Aorta (tissue), 5 donors: ENCODE results near the gene CD40. TPM values are rescaled to one million over a fixed set of nuclear protein-coding genes. Genes with fewer than 3 reads are reported as not detected.

Experiments
- ATAC-seq: fragments of 200-7000 bp; cut with Tn5 transposase; one replicate; pipeline ENCODE4 v1.9.1; 2022; ENCODE audit warnings: moderate library complexity; ENCODE audit not compliant: low FRiP score
- DNase-seq, 2 donors: peaks; one replicate each; pipeline ENCODE4 v3.0.0-alpha.2; 2020
- H3K27ac ChIP-seq, 2 donors: one replicate each; pipeline ENCODE4 v1.5.1; 2013; ENCODE audit warnings: low read length in 2 of 2, mild to moderate bottlenecking in 2 of 2, moderate library complexity in 2 of 2, control low read depth in 1 of 2, inconsistent platforms in 1 of 2, low read depth in 1 of 2
- H3K27me3 ChIP-seq, 2 donors: one replicate each; pipeline ENCODE4 v1.6.1; 2013; ENCODE audit warnings: control low read depth in 1 of 2, low read length in 1 of 2, mild to moderate bottlenecking in 1 of 2, moderate library complexity in 1 of 2; ENCODE audit not compliant: insufficient read depth in 2 of 2, control insufficient read depth in 1 of 2
- H3K36me3 ChIP-seq, 2 donors: one replicate each; pipeline ENCODE4 v1.6.1; 2013; ENCODE audit warnings: control low read depth in 1 of 2, low read length in 1 of 2, mild to moderate bottlenecking in 1 of 2; ENCODE audit not compliant: insufficient read depth in 2 of 2, control insufficient read depth in 1 of 2
- H3K4me1 ChIP-seq, 2 donors: one replicate each; pipeline ENCODE4 v1.6.1; 2013; ENCODE audit warnings: low read length in 2 of 2, control low read depth in 1 of 2, mild to moderate bottlenecking in 1 of 2, moderate library complexity in 1 of 2; ENCODE audit not compliant: insufficient read depth in 2 of 2, control insufficient read depth in 1 of 2
- H3K4me3 ChIP-seq, 2 donors: one replicate each; pipeline ENCODE4 v1.5.1; 2013; ENCODE audit warnings: low read length in 2 of 2, control low read depth in 1 of 2, mild to moderate bottlenecking in 1 of 2
- H3K9me3 ChIP-seq: one replicate; pipeline ENCODE4 v1.6.1; 2013; ENCODE audit warnings: mild to moderate bottlenecking, low read length; ENCODE audit not compliant: control insufficient read depth
- WGBS, 2 donors: extraction: QIAGEN DNeasy Blood & Tissue Kit; methylation state at CpG; one replicate each; pipeline ENCODE4 v1.1.7; 2013; 5-methylcytosine and 5-hydroxymethylcytosine counted together
- intact Hi-C, 2 donors: fragments of 100-400 bp; cut with DNase I; formaldehyde crosslinking; loops; one replicate each; pipeline versions ENCODE4 v1.14.2 to v1.15.0; 2022
- polyA plus RNA-seq, 2 donors: library from polyadenylated mRNA; stranded (reverse); fragments of 200-250 nt; gene quantifications; one replicate each; pipeline ENCODE4 v1.2.3, GENCODE V29; 2013
- total RNA-seq, 2 donors: library from RNA; stranded (reverse); fragmentation: NEBNext Ultra II Directional; extraction: Animal tissue kit (Norgen Biotek cat#: 25700); gene quantifications; one replicate each; pipeline ENCODE4 v1.2.1, GENCODE V29; 2021
- donor health status: healthy with polysubstance abuse.
- donor health status: Bipolar disorder and iron deficiency.
- donor health status: DM: no; HTN: no; CAD: no.
- donor health status: DM: no; HTN: no; CAD: no.
- donor health status: DM: yes; HTN: yes; CAD: no.

The CD40 gene
- total and polyA plus RNA-seq, 4 donors, result 8.6 to 47.7 (median 28.5) TPM

GRCh38 chr20:46175127-46175494 lies 57.0 kb downstream of the CD40 start:
- Histone ChIP-seq H3K27me3 (peaks cover 0 to 4% of the 10 kb centered on the region in 2 donors), H3K4me3 (no peak overlapping the region), H3K36me3 (no peaks in the 10 kb centered on the region), H3K9me3 (no peaks in the 10 kb centered on the region), H3K27ac (no peak overlapping the region), H3K4me1 (no peaks in the 10 kb centered on the region)
- no peak for ATAC-seq
- intact Hi-C loops, result loop anchor here (2.0 to 10.0 kb wide), 2 partner anchors 150 to 152 kb away; partner anchors contain the start of gene SLC12A5 (in 1 of the 2)
- WGBS, 2 donors, result 82 to 86% methylated on average over 4 of the region's 4 CpGs
- no peak for DNase-seq

- H3K27me3 ChIP-seq, result peaks cover 0 to 4% of the 10 kb centered on the region in 2 donors
- 71 to 76% methylated on average over 13 of the region's 13 CpGs for WGBS, 2 donors
- DNase-seq, result peak in 1 of 2 donors; percentile 21
Measured at GRCh38 chr20:46176739-46177378, 58.7 kb downstream of the CD40 start.

GRCh38 chr20:46177768-46178167 lies 59.7 kb downstream of the CD40 start:
- H3K4me3 ChIP-seq, result no peak overlapping the region
- ATAC-seq (no peak), DNase-seq (peak in 1 of 2 donors; percentile 39)
- H3K36me3 ChIP-seq, result no peaks in the 10 kb centered on the region
- no peak overlapping the region for H3K27ac ChIP-seq
- 90 to 91% methylated on average over 15 of the region's 15 CpGs for WGBS, 2 donors
- no peaks in the 10 kb centered on the region for H3K4me1 ChIP-seq
- H3K9me3 ChIP-seq, result no peaks in the 10 kb centered on the region
- peaks cover 0 to 4% of the 10 kb centered on the region in 2 donors for H3K27me3 ChIP-seq
- intact Hi-C loops, result loop anchor here in 1 of 2 donors (10.0 kb wide), 1 partner anchor 153 kb away; the partner anchor contains the start of gene SLC12A5

More at GRCh38 chr20:46176739-46177378, 58.7 kb downstream of the CD40 start:
- H3K4me1 ChIP-seq, result no peaks in the 10 kb centered on the region
- no peaks in the 10 kb centered on the region for H3K9me3 ChIP-seq
- H3K4me3 ChIP-seq, result no peak overlapping the region
- no peak overlapping the region for H3K27ac ChIP-seq
- ATAC-seq, result no peak
- intact Hi-C loops, result loop anchor here in 1 of 2 donors (10.0 kb wide), 1 partner anchor 152 kb away; the partner anchor contains the start of gene SLC12A5
- H3K36me3 ChIP-seq, result no peaks in the 10 kb centered on the region

GRCh38 chr20:46178891-46179290 lies 60.8 kb downstream of the CD40 start:
- ATAC-seq (no peak), DNase-seq (no peak)
- H3K27me3 ChIP-seq, result peaks cover 0 to 4% of the 10 kb centered on the region in 2 donors
- intact Hi-C loops, result loop anchor here in 1 of 2 donors (10.0 kb wide), 1 partner anchor 154 kb away; the partner anchor contains the start of gene SLC12A5
- H3K4me3 ChIP-seq, result no peak overlapping the region
- H3K9me3 ChIP-seq, result no peaks in the 10 kb centered on the region
- 45 to 48% methylated on average over 8 of the region's 8 CpGs for WGBS, 2 donors
- no peaks in the 10 kb centered on the region for H3K36me3 ChIP-seq
- no peaks in the 10 kb centered on the region for H3K4me1 ChIP-seq
- no peak overlapping the region for H3K27ac ChIP-seq

Other genes starting within 250 kb of the CD40 start
- gene ZSWIM1, start 237.1 kb upstream of the CD40 start, total RNA-seq, result 1 to 10 TPM; 5.3 to 8.2 TPM
- gene ZSWIM1, start 237.1 kb upstream of the CD40 start, polyA plus RNA-seq, result 1 to 10 TPM; 2.9 to 3.4 TPM
- gene SPATA25, start 230.7 kb upstream of the CD40 start, total RNA-seq, result 1 to 10 TPM; 2.9 to 8.6 TPM
- 1 to 10 TPM in 1 of 2 donors, not detected in 1; 2.3 TPM for gene SPATA25, start 230.7 kb upstream of the CD40 start, polyA plus RNA-seq
- 10 to 100 TPM in 1 of 2 donors, 1 to 10 TPM in 1; 9.9 to 32.9 TPM for gene NEURL2, start 227.1 kb upstream of the CD40 start, total RNA-seq
- gene NEURL2, start 227.1 kb upstream of the CD40 start, polyA plus RNA-seq, result 1 to 10 TPM; 2.0 to 7.0 TPM
- gene CTSA, start 227.0 kb upstream of the CD40 start, total RNA-seq, result 100 to 1,000 TPM in 1 of 2 donors, 10 to 100 TPM in 1; 83.4 to 140 TPM
- gene CTSA, start 227.0 kb upstream of the CD40 start, polyA plus RNA-seq, result 100 to 1,000 TPM in 1 of 2 donors, 10 to 100 TPM in 1; 37.9 to 175 TPM
- 100 to 1,000 TPM; 113 to 445 TPM for gene PLTP, start 206.2 kb upstream of the CD40 start, total RNA-seq
- gene PLTP, start 206.2 kb upstream of the CD40 start, polyA plus RNA-seq, result 100 to 1,000 TPM in 1 of 2 donors, 10 to 100 TPM in 1; 80.7 to 103 TPM
- gene PCIF1, start 183.6 kb upstream of the CD40 start, total RNA-seq, result 10 to 100 TPM; 32.5 to 33.3 TPM
- 10 to 100 TPM; 15.5 to 43.4 TPM for gene PCIF1, start 183.6 kb upstream of the CD40 start, polyA plus RNA-seq
- 10 to 100 TPM; 18.4 to 22.7 TPM for gene ZNF335, start 146.1 kb upstream of the CD40 start, total RNA-seq
- gene ZNF335, start 146.1 kb upstream of the CD40 start, polyA plus RNA-seq, result 10 to 100 TPM in 1 of 2 donors, 1 to 10 TPM in 1; 2.8 to 31.4 TPM
- 1 to 10 TPM; 5.1 to 6.0 TPM for gene MMP9, start 109.4 kb upstream of the CD40 start, total RNA-seq
- 1 to 10 TPM in 1 of 2 donors, under 1 TPM in 1; 0.15 to 3.1 TPM for gene MMP9, start 109.4 kb upstream of the CD40 start, polyA plus RNA-seq
- gene SLC12A5, start 89.1 kb upstream of the CD40 start, total RNA-seq, result 1 to 10 TPM in 1 of 2 donors, under 1 TPM in 1; 0.94 to 2.4 TPM
- not detected for gene SLC12A5, start 89.1 kb upstream of the CD40 start, polyA plus RNA-seq
- gene NCOA5, start 28.4 kb upstream of the CD40 start, total RNA-seq, result 10 to 100 TPM; 18.6 to 23.7 TPM
- gene NCOA5, start 28.4 kb upstream of the CD40 start, polyA plus RNA-seq, result 10 to 100 TPM in 1 of 2 donors, 1 to 10 TPM in 1; 8.5 to 10.4 TPM
- not detected for gene CDH22, start 190.2 kb downstream of the CD40 start, total RNA-seq
- gene CDH22, start 190.2 kb downstream of the CD40 start, polyA plus RNA-seq, result not detected